Naive thymus-derived CD8-positive, alpha-beta T cell (primary cell): Measurements from ENCODE around the gene ABHD17B. TPM values are rescaled to one million over a fixed set of nuclear protein-coding genes. Genes with fewer than 3 reads are reported as not detected.
"Not testable (repeated sequence)": the region's sequence is repeated elsewhere in the genome, so short reads cannot be mapped to it uniquely, and the experiment has no call there.

Experiments
- ATAC-seq, 2 donors: fragments of 150-1000 bp; cut with Tn5 transposase in 1 of 2; sonication (Bioruptor Pico), chemical (Tn5 transposase) in 1 of 2; 1 replicate in 1 of 2; 2 replicates in 1 of 2; pipeline ENCODE4 v1.10.0; 2021; ENCODE audit warnings: mild to moderate bottlenecking in 2 of 2, moderate library complexity in 2 of 2
- POLR2A ChIA-PET: fragments of 350-600 bp; sonication (Branson Sonifier 250); formaldehyde crosslinking; loops from one replicate; lab custom pipeline; 2021; ENCODE audit warnings: antibody characterized with exemption; lab: Charles Lee
- DNase-seq, 10 donors: peaks; one replicate each; pipeline versions ENCODE4 v3.0.0 to v3.0.0-alpha.2; 2020 to 2022
- H3K27ac Mint-ChIP-seq, 10 donors: one replicate each; pipeline ENCODE4 v1.8.0; 2020 to 2022; ENCODE audit warnings: mild to moderate bottlenecking in 10 of 10, mixed read lengths in 10 of 10, moderate library complexity in 4 of 10, inconsistent platforms in 1 of 10
- H3K27me3 Mint-ChIP-seq, 5 donors: one replicate each; pipeline ENCODE4 v1.8.0; 2021 to 2022; ENCODE audit warnings: mixed read lengths in 5 of 5
- H3K36me3 Mint-ChIP-seq, 3 donors: one replicate each; pipeline ENCODE4 v1.8.0; 2020 to 2022; ENCODE audit warnings: mixed read lengths in 3 of 3, mild to moderate bottlenecking in 2 of 3, inconsistent platforms in 1 of 3
- H3K4me1 Mint-ChIP-seq, 4 donors: one replicate each; pipeline ENCODE4 v1.8.0; 2021 to 2022; ENCODE audit warnings: mixed read lengths in 4 of 4
- H3K4me3 Mint-ChIP-seq, 10 donors: one replicate each; pipeline ENCODE4 v1.8.0; 2020 to 2022; ENCODE audit warnings: mild to moderate bottlenecking in 10 of 10, mixed read lengths in 10 of 10, moderate library complexity in 6 of 10, inconsistent platforms in 1 of 10
- H3K9me3 Mint-ChIP-seq, 9 donors: one replicate each; pipeline ENCODE4 v1.8.0; 2020 to 2022; ENCODE audit warnings: mixed read lengths in 9 of 9, mild to moderate bottlenecking in 3 of 9, inconsistent platforms in 1 of 9, moderate library complexity in 1 of 9
- polyA plus RNA-seq, 3 donors: library from polyadenylated mRNA; unstranded; fragments of 300-500 nt; fragmentation: Illumina TruSeq; gene quantifications; one replicate each; pipeline ENCODE4 v1.2.3, GENCODE V29; 2021
- total RNA-seq, 8 experiments: library from RNA in 2 of 8; stranded (reverse) in 2 of 8; gene quantifications; one replicate each; pipeline ENCODE4 v1.2.3 and lab custom pipeline; 2021 to 2026

Gene ABHD17B
- total RNA-seq (10 to 100 TPM; 23.1 to 24.9 TPM), polyA plus RNA-seq (10 to 100 TPM; 20.3 to 25.8 (median 23.9) TPM), total RNA-seq (lab: John Stamatoyannopoulos, UW) (19.2 to 44.9 (median 26.1) reads per million in 6 experiments)

- POLR2A ChIA-PET: interaction anchor here (1.0 to 2.1 kb wide), 12 partner anchors 13 to 143 kb away, joined by 3 to 10 read pairs (median 4); partner anchors contain the start of gene CEMIP2
Observed at GRCh38 chr9:71911061-71911907, at the start of gene ABHD17B, which contains the start of gene C9orf85. ABHD17B (minus strand) TSS chr9:71911193; CDS start chr9:71875080, 36,113 bp downstream. C9orf85 (plus strand) TSS chr9:71911639; CDS start chr9:71911735, 96 bp downstream.

GRCh38 chr9:71955300-71955915, 44.4 kb upstream of the ABHD17B start:
- POLR2A ChIA-PET: no interaction called here
- no peak overlapping the region for H3K4me3 Mint-ChIP-seq
- ATAC-seq (no peak), DNase-seq (no peak)
- no peaks in the 10 kb centered on the region for H3K9me3 Mint-ChIP-seq
- H3K4me1 Mint-ChIP-seq: peaks cover 0 to 6% (median 0%) of the 10 kb centered on the region in 4 donors
- no peaks in the 10 kb centered on the region for H3K27me3 Mint-ChIP-seq
- no peak overlapping the region for H3K27ac Mint-ChIP-seq
- peaks cover 7 to 49% (median 16%) of the 10 kb centered on the region in 3 donors for H3K36me3 Mint-ChIP-seq

More at GRCh38 chr9:71911061-71911907, at the start of gene ABHD17B, which contains the start of gene C9orf85:
- Mint-ChIP-seq H3K9me3 (peaks cover 0 to 2% (median 0%) of the 10 kb centered on the region in 9 donors), H3K27ac (peak within 1 kb of the TSS; percentile 94 to 98 (median 98)), H3K36me3 (peaks cover 0 to 4% (median 0%) of the 10 kb centered on the region in 3 donors), H3K27me3 (no peaks in the 10 kb centered on the region), H3K4me3 (peak within 1 kb of the TSS; percentile 97 to 100 (median 100)), H3K4me1 (peaks cover 33 to 76% (median 69%) of the 10 kb centered on the region in 4 donors)
- peak; percentile 92 to 93 for ATAC-seq
- peak; percentile 89 to 99 (median 96) for DNase-seq

- H3K36me3 Mint-ChIP-seq: peaks cover under 1 to 49% (median 17%) of the 10 kb centered on the region in 3 donors
- H3K27me3 Mint-ChIP-seq, H3K4me3 Mint-ChIP-seq, DNase-seq, H3K4me1 Mint-ChIP-seq, POLR2A ChIA-PET, H3K9me3 Mint-ChIP-seq, H3K27ac Mint-ChIP-seq, ATAC-seq: not testable (repeated sequence)
Observed at GRCh38 chr9:71954652-71955051, 43.7 kb upstream of the ABHD17B start.

- Mint-ChIP-seq H3K27ac (peak overlapping the region in 1 of 10 donors; percentile 1), H3K4me1 (peaks cover 2 to 24% (median 17%) of the 10 kb centered on the region in 4 donors), H3K9me3 (no peaks in the 10 kb centered on the region), H3K36me3 (peaks cover 4 to 32% (median 8%) of the 10 kb centered on the region in 3 donors), H3K4me3 (no peak overlapping the region), H3K27me3 (no peaks in the 10 kb centered on the region)
- ATAC-seq (no peak), DNase-seq (no peak)
- POLR2A ChIA-PET: interaction anchor here (0.7 kb wide), 1 partner anchor 53 kb away, joined by 3 read pairs; no protein-coding TSS in a partner anchor
Observed at GRCh38 chr9:71944754-71945375, 33.9 kb upstream of the ABHD17B start.

- POLR2A ChIA-PET: no interaction called here
- H3K4me1 Mint-ChIP-seq: peaks cover 4 to 29% (median 23%) of the 10 kb centered on the region in 4 donors
- ATAC-seq: no peak
- no peak overlapping the region for H3K4me3 Mint-ChIP-seq
- H3K9me3 Mint-ChIP-seq: no peaks in the 10 kb centered on the region
- no peaks in the 10 kb centered on the region for H3K27me3 Mint-ChIP-seq
- peaks cover 2 to 11% (median 4%) of the 10 kb centered on the region in 3 donors for H3K36me3 Mint-ChIP-seq
- no peak for DNase-seq
- H3K27ac Mint-ChIP-seq: peak overlapping the region in 1 of 10 donors; percentile 3
Observed at GRCh38 chr9:71941998-71942567, 31.1 kb upstream of the ABHD17B start.

GRCh38 chr9:71941060-71941568, 30.1 kb upstream of the ABHD17B start:
- ATAC-seq (no peak), DNase-seq (no peak)
- no peaks in the 10 kb centered on the region for H3K9me3 Mint-ChIP-seq
- H3K27me3 Mint-ChIP-seq: no peaks in the 10 kb centered on the region
- H3K27ac Mint-ChIP-seq: peak overlapping the region in 1 of 10 donors; percentile 38
- no peak overlapping the region for H3K4me3 Mint-ChIP-seq
- H3K36me3 Mint-ChIP-seq: peaks cover 0 to 7% (median 2%) of the 10 kb centered on the region in 3 donors
- H3K4me1 Mint-ChIP-seq: peaks cover 6 to 30% (median 26%) of the 10 kb centered on the region in 4 donors
- POLR2A ChIA-PET: no interaction called here

GRCh38 chr9:71937898-71938297, 26.9 kb upstream of the ABHD17B start:
- no peak overlapping the region for H3K27ac Mint-ChIP-seq
- H3K4me1 Mint-ChIP-seq: peaks cover 15 to 37% (median 27%) of the 10 kb centered on the region in 4 donors
- POLR2A ChIA-PET: no interaction called here
- no peaks in the 10 kb centered on the region for H3K27me3 Mint-ChIP-seq
- H3K4me3 Mint-ChIP-seq: no peak overlapping the region
- no peak for ATAC-seq
- H3K36me3 Mint-ChIP-seq: peaks cover 0 to 5% (median 2%) of the 10 kb centered on the region in 3 donors
- H3K9me3 Mint-ChIP-seq: no peaks in the 10 kb centered on the region
- DNase-seq: no peak

- DNase-seq (no peak), ATAC-seq (no peak)
- POLR2A ChIA-PET: no interaction called here
- Mint-ChIP-seq H3K4me1 (peaks cover 15 to 37% (median 27%) of the 10 kb centered on the region in 4 donors), H3K4me3 (no peak overlapping the region), H3K27ac (peak overlapping the region in 1 of 10 donors; percentile 57), H3K36me3 (peaks cover 0 to 13% (median 5%) of the 10 kb centered on the region in 3 donors), H3K9me3 (peaks cover 0 to 3% (median 0%) of the 10 kb centered on the region in 9 donors), H3K27me3 (no peaks in the 10 kb centered on the region)
Observed at GRCh38 chr9:71937070-71937625, 26.2 kb upstream of the ABHD17B start.

GRCh38 chr9:71936066-71936465, 25.1 kb upstream of the ABHD17B start:
- no peak for DNase-seq
- POLR2A ChIA-PET: interaction anchor here (0.7 kb wide), 1 partner anchor 510 kb away, joined by 3 read pairs; no protein-coding TSS in a partner anchor
- peaks cover 12 to 28% (median 18%) of the 10 kb centered on the region in 4 donors for H3K4me1 Mint-ChIP-seq
- peaks cover 0 to 3% (median 0%) of the 10 kb centered on the region in 9 donors for H3K9me3 Mint-ChIP-seq
- H3K27me3 Mint-ChIP-seq: no peaks in the 10 kb centered on the region
- no peak for ATAC-seq
- H3K36me3 Mint-ChIP-seq: peaks cover 0 to 13% (median 9%) of the 10 kb centered on the region in 3 donors
- H3K27ac Mint-ChIP-seq: peak overlapping the region in 2 of 10 donors; percentile 12 to 15
- no peak overlapping the region for H3K4me3 Mint-ChIP-seq

GRCh38 chr9:71931166-71931565, 20.2 kb upstream of the ABHD17B start:
- Mint-ChIP-seq H3K27me3 (no peaks in the 10 kb centered on the region), H3K36me3 (peaks cover 0 to 18% (median 17%) of the 10 kb centered on the region in 3 donors), H3K27ac (no peak overlapping the region), H3K9me3 (peaks cover 0 to 3% (median 0%) of the 10 kb centered on the region in 9 donors), H3K4me1 (peaks cover 0 to 23% (median 11%) of the 10 kb centered on the region in 4 donors), H3K4me3 (no peak overlapping the region)
- POLR2A ChIA-PET: no interaction called here
- DNase-seq (no peak), ATAC-seq (no peak)

- no peak overlapping the region for H3K27ac Mint-ChIP-seq
- H3K27me3 Mint-ChIP-seq: no peaks in the 10 kb centered on the region
- peaks cover 0 to 3% (median 0%) of the 10 kb centered on the region in 9 donors for H3K9me3 Mint-ChIP-seq
- H3K4me3 Mint-ChIP-seq: no peak overlapping the region
- peaks cover 0 to 20% (median 17%) of the 10 kb centered on the region in 3 donors for H3K36me3 Mint-ChIP-seq
- ATAC-seq (no peak), DNase-seq (no peak)
- H3K4me1 Mint-ChIP-seq: peaks cover 0 to 13% (median 6%) of the 10 kb centered on the region in 4 donors
- POLR2A ChIA-PET: interaction anchor here (0.6 kb wide), 1 partner anchor 1634 kb away, joined by 3 read pairs; no protein-coding TSS in a partner anchor
Observed at GRCh38 chr9:71929791-71930440, 18.9 kb upstream of the ABHD17B start.
